ENCODE results near the gene SHISA9.

GRCh38 chr16:12899529-12900143 is 1.8 kb upstream of the SHISA9 start:
- no peak for TF ChIP-seq CTCF (IDR thresholded peaks at IDR 0.05)
- no peak for TF ChIP-seq POLR2A (IDR thresholded peaks at IDR 0.05)
